Measurements from ENCODE around the gene ZFYVE28.

DNA sequence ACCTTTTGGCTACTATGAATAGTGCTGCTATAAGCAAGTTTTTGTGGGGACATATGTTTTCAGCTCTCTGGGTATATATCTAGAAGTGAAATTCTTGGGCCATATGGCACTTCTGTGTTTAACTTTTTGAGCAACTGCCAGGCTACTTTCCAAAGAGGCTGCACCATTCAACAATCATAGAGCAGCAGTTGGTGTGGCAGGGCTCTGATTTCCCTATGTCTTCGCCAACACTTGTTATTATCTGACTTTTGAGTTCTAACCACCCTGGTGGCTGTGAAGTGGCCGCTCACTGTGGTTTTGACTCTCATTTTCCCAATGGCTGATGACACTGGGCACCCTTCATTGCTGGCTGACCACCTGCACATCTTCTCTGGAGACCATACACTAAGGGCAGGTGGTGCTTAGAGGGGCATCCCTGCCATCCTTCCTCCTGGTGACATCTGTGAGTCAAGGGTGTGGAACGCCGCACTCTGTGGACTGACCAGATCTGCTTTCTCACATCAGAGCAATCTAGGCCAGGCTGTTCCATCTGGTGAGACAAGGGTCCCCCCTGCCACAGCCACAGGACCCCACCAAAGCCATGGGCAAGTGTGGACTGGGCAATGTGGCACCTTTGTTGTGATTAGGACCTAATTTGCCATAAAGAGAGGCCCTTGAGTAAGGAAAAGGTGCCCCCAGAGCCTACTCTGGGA lies 49.6 kb downstream of the ZFYVE28 start:
- TF ChIP-seq, protein P1, sequence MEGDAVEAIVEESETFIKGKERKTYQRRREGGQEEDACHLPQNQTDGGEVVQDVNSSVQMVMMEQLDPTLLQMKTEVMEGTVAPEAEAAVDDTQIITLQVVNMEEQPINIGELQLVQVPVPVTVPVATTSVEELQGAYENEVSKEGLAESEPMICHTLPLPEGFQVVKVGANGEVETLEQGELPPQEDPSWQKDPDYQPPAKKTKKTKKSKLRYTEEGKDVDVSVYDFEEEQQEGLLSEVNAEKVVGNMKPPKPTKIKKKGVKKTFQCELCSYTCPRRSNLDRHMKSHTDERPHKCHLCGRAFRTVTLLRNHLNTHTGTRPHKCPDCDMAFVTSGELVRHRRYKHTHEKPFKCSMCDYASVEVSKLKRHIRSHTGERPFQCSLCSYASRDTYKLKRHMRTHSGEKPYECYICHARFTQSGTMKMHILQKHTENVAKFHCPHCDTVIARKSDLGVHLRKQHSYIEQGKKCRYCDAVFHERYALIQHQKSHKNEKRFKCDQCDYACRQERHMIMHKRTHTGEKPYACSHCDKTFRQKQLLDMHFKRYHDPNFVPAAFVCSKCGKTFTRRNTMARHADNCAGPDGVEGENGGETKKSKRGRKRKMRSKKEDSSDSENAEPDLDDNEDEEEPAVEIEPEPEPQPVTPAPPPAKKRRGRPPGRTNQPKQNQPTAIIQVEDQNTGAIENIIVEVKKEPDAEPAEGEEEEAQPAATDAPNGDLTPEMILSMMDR (IDR thresholded peaks at IDR 0.05; ENCODE audit: low read depth, low read length, poor library complexity, severe bottlenecking): no peak
- TF ChIP-seq EZH2phosphoT487 (IDR thresholded peaks at IDR 0.05; ENCODE audit: borderline replicate concordance, low read length): no peak
